ENCODE results near the gene GPRC5A. TPM values are rescaled to one million over a fixed set of nuclear protein-coding genes. Genes with fewer than 3 reads are reported as not detected.

GPRC5A gene
- total and polyA plus RNA-seq, 2 donors (not counting 3 experiments of a cell fraction or from before 2014, with no cell fraction given), result 22.7 to 86.4 TPM

DNA sequence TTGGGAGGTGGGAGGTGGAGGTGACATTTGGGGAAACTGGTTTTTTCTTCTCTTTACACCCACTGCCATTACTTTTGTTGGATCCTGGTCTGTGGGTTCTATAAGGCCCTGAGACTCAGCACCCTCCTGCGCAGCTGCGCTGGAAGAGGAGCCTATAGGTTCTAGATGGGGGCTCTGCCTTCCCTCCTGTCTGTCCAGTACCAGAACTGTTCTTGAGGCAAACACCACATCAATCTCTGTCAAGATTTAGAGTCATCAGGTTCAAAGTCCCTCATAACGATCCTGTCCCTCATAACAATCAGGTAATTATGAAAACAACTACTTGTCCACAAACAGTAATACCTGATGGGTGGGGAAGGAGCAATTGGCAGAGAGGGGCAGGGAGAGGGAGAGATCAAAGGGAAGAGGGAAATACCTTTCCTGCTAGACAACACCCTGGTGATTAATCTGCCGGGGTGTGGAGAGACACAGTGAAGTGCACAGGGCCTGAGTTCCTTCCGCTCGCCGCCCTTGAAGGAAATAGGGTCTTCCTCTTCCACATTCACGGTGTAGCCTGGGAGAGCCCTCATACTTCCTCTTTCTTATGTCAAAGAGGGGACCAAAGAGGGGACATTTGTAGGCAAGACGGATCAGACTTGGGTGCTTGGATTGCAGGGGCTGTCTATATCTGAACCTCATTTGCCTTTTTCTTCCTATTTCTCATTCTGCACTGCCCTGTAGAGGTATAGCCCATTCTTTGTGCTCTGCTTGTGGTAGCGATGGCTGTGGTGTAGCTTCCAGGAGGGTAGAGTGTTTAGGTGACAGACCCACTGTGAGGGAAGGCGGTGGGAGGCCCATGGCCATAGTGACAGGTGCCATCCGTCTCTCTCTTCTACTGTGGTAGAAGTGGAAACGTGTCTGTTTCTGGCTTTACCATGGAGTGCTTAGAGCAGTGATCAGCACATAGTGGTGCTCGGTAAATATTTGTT lies 12.6 kb downstream of the GPRC5A start:
- TF ChIP-seq, protein P1, sequence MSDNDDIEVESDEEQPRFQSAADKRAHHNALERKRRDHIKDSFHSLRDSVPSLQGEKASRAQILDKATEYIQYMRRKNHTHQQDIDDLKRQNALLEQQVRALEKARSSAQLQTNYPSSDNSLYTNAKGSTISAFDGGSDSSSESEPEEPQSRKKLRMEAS (IDR thresholded peaks at IDR 0.05; ENCODE audit: insufficient read depth, insufficient read length), result no peak
- TF ChIP-seq EZH2 (IDR thresholded peaks at IDR 0.05; ENCODE audit: borderline replicate concordance, low read depth, low read length, severe bottlenecking) (no peak), POLR2AphosphoS5 (IDR thresholded peaks at IDR 0.05; ENCODE audit: insufficient read depth, low read depth, low read length) (no peak)
- no peak overlapping the region for H2AFZ ChIP-seq (ENCODE audit: low read depth, low read length)
- POLR2A ChIA-PET, result no interaction called here
- FAIRE-seq (no peak), DNase-seq (ENCODE audit: low read depth, low spot score) (no peak)
- H4K20me1 ChIP-seq (replicated peaks; ENCODE audit: control insufficient read depth, extremely low read depth, insufficient read depth, low read length), result no peaks in the 10 kb centered on the region
- H3K9me3 ChIP-seq (replicated peaks; ENCODE audit: control insufficient read depth, insufficient read depth, low read length), result no peaks in the 10 kb centered on the region
- H3K36me3 ChIP-seq (ENCODE audit: control insufficient read depth in 2 of 2, extremely low read depth in 1 of 2, insufficient read depth in 2 of 2, low read length in 2 of 2), result no peaks in the 10 kb centered on the region
- dilution Hi-C loops (cut with MboI; ENCODE audit: extremely low pct_ligation_motif_present, low sequenced_read_pairs) (no loop called here), intact Hi-C loops (cut with micrococcal nuclease) (loop anchor here (5.0 kb wide), 1 partner anchor 193 kb away; no protein-coding TSS in a partner anchor)
- BruUV-seq (replicated peaks), result no TSS peak
- H3K9ac ChIP-seq (replicated peaks; ENCODE audit: extremely low read depth, insufficient read depth, low read length), result no peak overlapping the region
- no peaks in the 10 kb centered on the region for H3K9me1 ChIP-seq (replicated peaks; ENCODE audit: control insufficient read depth, extremely low read depth, insufficient read depth, low read length)
- no peak overlapping the region for H3K4me3 ChIP-seq (replicated peaks in 1 of 3; ENCODE audit: insufficient read depth in 1 of 3, low read depth in 1 of 3, low read length in 3 of 3)
- H3K27me3 ChIP-seq (ENCODE audit: control insufficient read depth in 2 of 2, insufficient read depth in 2 of 2, low read length in 2 of 2), result no peaks in the 10 kb centered on the region
- H3K27ac ChIP-seq (ENCODE audit: insufficient read depth, low read depth, low read length), result peak overlapping the region; percentile 10
- peaks cover 46% of the 10 kb centered on the region for H3K4me1 ChIP-seq (ENCODE audit: control insufficient read depth, extremely low read depth, insufficient read depth, low read length)
- CTCF ChIA-PET, result interaction anchor here (0.6 to 5.6 kb wide), 4 partner anchors 11 to 116 kb away, joined by 3 to 30 read pairs (median 3); no protein-coding TSS in a partner anchor
- peaks cover 18% of the 10 kb centered on the region for H3K79me2 ChIP-seq (ENCODE audit: control insufficient read depth, insufficient read depth, low read length)
- H3K4me2 ChIP-seq (ENCODE audit: insufficient read depth, low read length), result no peak overlapping the region

DNA sequence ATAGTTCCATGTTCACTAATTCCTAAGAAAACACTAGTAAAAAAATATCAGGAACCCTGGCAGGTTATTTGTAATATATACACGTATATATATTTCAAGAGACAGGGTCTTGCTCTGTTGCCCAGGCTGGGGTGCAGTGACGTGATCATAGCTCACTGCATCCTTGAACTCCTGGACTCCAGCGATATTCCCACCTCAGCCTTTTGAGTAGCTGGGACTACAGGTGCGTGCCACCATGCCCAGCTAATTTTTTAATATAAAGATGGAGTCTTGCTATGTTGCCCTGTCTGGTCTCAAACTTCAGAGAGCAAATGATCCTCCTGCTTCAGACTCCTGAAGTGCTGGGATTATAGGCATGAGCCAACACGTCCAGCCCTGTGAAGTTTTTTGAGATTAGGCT lies 16.2 kb downstream of the GPRC5A start:
- H3K27ac ChIP-seq (ENCODE audit: insufficient read depth, low read depth, low read length), result no peak overlapping the region
- H3K4me2 ChIP-seq (ENCODE audit: insufficient read depth, low read length), result no peak overlapping the region
- no peak overlapping the region for H2AFZ ChIP-seq (ENCODE audit: low read depth, low read length)
- FAIRE-seq (no peak), DNase-seq (ENCODE audit: low read depth, low spot score) (no peak)
- no peak overlapping the region for H3K4me3 ChIP-seq (replicated peaks in 1 of 3; ENCODE audit: insufficient read depth in 1 of 3, low read depth in 1 of 3, low read length in 3 of 3)
- peaks cover 37% of the 10 kb centered on the region for H3K4me1 ChIP-seq (ENCODE audit: control insufficient read depth, extremely low read depth, insufficient read depth, low read length)
- H3K9me3 ChIP-seq (replicated peaks; ENCODE audit: control insufficient read depth, insufficient read depth, low read length), result no peaks in the 10 kb centered on the region
- CTCF ChIA-PET, result interaction anchor here (2.4 to 2.7 kb wide), 2 partner anchors 9 to 71 kb away, joined by 9 to 11 read pairs; no protein-coding TSS in a partner anchor
- dilution Hi-C loops (cut with MboI; ENCODE audit: extremely low pct_ligation_motif_present, low sequenced_read_pairs) (no loop called here), intact Hi-C loops (cut with micrococcal nuclease) (no loop called here)
- no peaks in the 10 kb centered on the region for H3K27me3 ChIP-seq (ENCODE audit: control insufficient read depth in 2 of 2, insufficient read depth in 2 of 2, low read length in 2 of 2)
- peaks cover 21% of the 10 kb centered on the region for H3K79me2 ChIP-seq (ENCODE audit: control insufficient read depth, insufficient read depth, low read length)
- no peaks in the 10 kb centered on the region for H3K9me1 ChIP-seq (replicated peaks; ENCODE audit: control insufficient read depth, extremely low read depth, insufficient read depth, low read length)
- BruUV-seq (replicated peaks), result no TSS peak
- H3K9ac ChIP-seq (replicated peaks; ENCODE audit: extremely low read depth, insufficient read depth, low read length), result no peak overlapping the region
- POLR2A ChIA-PET, result no interaction called here
- no peaks in the 10 kb centered on the region for H4K20me1 ChIP-seq (replicated peaks; ENCODE audit: control insufficient read depth, extremely low read depth, insufficient read depth, low read length)
- TF ChIP-seq, protein P1 (IDR thresholded peaks at IDR 0.05; ENCODE audit: insufficient read depth, insufficient read length), result no peak
- TF ChIP-seq POLR2A (IDR thresholded peaks at IDR 0.05; ENCODE audit: low read depth, low read length), result no peak
- no peak for TF ChIP-seq FOS (IDR thresholded peaks at IDR 0.05; ENCODE audit: borderline replicate concordance, insufficient read depth, low read length)
- no peak for TF ChIP-seq JUN (IDR thresholded peaks at IDR 0.05; ENCODE audit: borderline replicate concordance, insufficient read depth, insufficient read length, low read depth)
- TF ChIP-seq GATA2 (IDR thresholded peaks at IDR 0.05; ENCODE audit: insufficient read depth, insufficient read length, low read depth, low read length), result no peak
- TF ChIP-seq MYC (IDR thresholded peaks at IDR 0.05; ENCODE audit: low read depth, low read length), result no peak
- no peak for TF ChIP-seq POLR2AphosphoS5 (IDR thresholded peaks at IDR 0.05; ENCODE audit: insufficient read depth, low read depth, low read length)
- peaks cover 0 to 3% of the 10 kb centered on the region in 2 experiments for H3K36me3 ChIP-seq (ENCODE audit: control insufficient read depth in 2 of 2, extremely low read depth in 1 of 2, insufficient read depth in 2 of 2, low read length in 2 of 2)
